Effector memory CD8-positive, alpha-beta T cell (primary cell): ENCODE data around the gene KSR1.
"Not testable (repeated sequence)": the region's sequence is repeated elsewhere in the genome, so short reads cannot be mapped to it uniquely, and the experiment has no call there.

Experiments
- ATAC-seq: fragments of 150-1000 bp; cut with Tn5 transposase; replicated peaks from 2 replicates; pipeline ENCODE4 v1.10.0; 2021; ENCODE audit warnings: mild to moderate bottlenecking, moderate library complexity
- DNase-seq, 3 experiments: peaks; one replicate each; pipeline ENCODE4 v3.0.0; 2021
- H3K27ac Mint-ChIP-seq, 2 donors: one replicate each; pipeline ENCODE4 v1.8.0; 2022; ENCODE audit warnings: mild to moderate bottlenecking in 2 of 2, mixed read lengths in 2 of 2, moderate library complexity in 2 of 2
- H3K27me3 Mint-ChIP-seq, 2 donors: one replicate each; pipeline ENCODE4 v1.8.0; 2022; ENCODE audit warnings: mixed read lengths in 2 of 2
- H3K36me3 Mint-ChIP-seq: one replicate; pipeline ENCODE4 v1.8.0; 2022; ENCODE audit warnings: mild to moderate bottlenecking, moderate library complexity, mixed read lengths; ENCODE audit not compliant: insufficient read depth
- H3K4me1 Mint-ChIP-seq, 2 donors: one replicate each; pipeline ENCODE4 v1.8.0; 2022; ENCODE audit warnings: low read depth in 2 of 2, mixed read lengths in 2 of 2
- H3K4me3 Mint-ChIP-seq, 2 donors: one replicate each; pipeline ENCODE4 v1.8.0; 2022; ENCODE audit warnings: mild to moderate bottlenecking in 2 of 2, mixed read lengths in 2 of 2, moderate library complexity in 2 of 2
- H3K9me3 Mint-ChIP-seq, 2 donors: one replicate each; pipeline ENCODE4 v1.8.0; 2022; ENCODE audit warnings: mixed read lengths in 2 of 2

KSR1 gene

DNA sequence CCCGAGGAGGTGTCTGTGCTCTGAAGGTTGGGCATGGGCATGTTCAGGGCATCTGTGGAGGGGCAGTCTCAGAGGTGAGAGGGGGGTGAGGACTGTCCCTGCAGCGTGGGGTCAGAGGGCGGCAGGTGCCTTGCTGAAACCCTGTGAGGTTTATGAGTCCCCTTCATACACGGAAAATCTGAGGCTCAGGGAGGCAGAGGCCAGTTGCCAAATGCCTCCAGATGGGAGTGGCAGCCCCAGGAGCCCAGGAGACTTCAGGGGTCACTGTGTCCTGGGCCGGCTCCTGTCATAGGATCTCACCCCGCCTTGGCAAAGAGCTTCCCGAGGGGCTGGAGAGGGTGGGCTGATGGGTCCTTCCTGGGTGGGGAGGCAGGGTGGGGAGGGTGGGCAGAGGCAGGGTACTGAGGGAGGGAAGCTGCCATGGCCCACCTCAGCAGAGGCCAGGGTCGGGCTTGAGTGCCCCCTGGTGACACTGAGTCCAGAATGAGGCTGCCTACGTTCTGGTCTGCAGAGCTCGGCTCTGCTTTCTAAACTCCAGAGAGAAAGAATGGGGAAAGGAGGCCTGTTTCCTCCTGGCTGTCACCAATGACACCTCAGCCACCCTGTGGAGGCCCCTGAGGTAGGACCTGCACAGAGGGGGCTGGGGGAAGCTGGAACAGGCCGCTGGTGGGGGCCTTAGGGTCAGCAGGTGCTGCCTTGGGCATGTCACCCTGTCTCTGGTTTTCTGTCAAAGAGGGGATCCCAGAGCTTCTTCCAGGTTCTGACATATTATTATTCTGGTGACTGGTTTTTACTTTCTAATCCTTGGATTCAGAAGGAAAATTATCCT lies 175.9 kb downstream of the KSR1 start:
- no peak for ATAC-seq
- no peaks in the 10 kb centered on the region for H3K9me3 Mint-ChIP-seq
- peaks cover 25 to 27% of the 10 kb centered on the region in 2 donors for H3K4me1 Mint-ChIP-seq
- peak overlapping the region; percentile 93 to 96 for H3K27ac Mint-ChIP-seq
- H3K4me3 Mint-ChIP-seq: peak overlapping the region; percentile 84 to 91
- H3K27me3 Mint-ChIP-seq: no peaks in the 10 kb centered on the region
- DNase-seq: no peak
- H3K36me3 Mint-ChIP-seq: peaks cover 6% of the 10 kb centered on the region

DNA sequence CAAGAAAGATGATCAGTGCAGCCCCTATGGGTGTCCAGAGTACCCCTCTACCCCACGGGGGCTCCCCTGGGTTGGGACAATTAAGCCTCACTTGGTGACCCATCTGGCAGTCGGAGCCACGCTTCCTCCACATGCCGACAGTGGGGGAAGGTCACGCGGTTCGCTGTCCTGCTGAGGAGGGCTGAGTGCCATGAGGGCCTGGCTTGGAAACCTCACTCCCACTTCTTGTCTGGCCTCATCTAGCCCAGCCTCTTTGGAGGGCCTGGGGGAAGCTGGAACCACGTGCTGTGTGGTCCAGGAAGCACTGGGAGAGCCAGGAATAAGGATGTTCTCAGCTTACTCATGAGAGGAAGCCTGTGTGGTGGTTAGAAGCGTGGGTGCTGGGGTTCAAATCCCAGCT lies 176.5 kb downstream of the KSR1 start:
- Mint-ChIP-seq H3K4me1 (peaks cover 25 to 27% of the 10 kb centered on the region in 2 donors), H3K27ac (peak overlapping the region; percentile 35 to 93)
- H3K9me3 Mint-ChIP-seq, H3K36me3 Mint-ChIP-seq, H3K4me3 Mint-ChIP-seq, ATAC-seq, H3K27me3 Mint-ChIP-seq, DNase-seq: not testable (repeated sequence)

DNA sequence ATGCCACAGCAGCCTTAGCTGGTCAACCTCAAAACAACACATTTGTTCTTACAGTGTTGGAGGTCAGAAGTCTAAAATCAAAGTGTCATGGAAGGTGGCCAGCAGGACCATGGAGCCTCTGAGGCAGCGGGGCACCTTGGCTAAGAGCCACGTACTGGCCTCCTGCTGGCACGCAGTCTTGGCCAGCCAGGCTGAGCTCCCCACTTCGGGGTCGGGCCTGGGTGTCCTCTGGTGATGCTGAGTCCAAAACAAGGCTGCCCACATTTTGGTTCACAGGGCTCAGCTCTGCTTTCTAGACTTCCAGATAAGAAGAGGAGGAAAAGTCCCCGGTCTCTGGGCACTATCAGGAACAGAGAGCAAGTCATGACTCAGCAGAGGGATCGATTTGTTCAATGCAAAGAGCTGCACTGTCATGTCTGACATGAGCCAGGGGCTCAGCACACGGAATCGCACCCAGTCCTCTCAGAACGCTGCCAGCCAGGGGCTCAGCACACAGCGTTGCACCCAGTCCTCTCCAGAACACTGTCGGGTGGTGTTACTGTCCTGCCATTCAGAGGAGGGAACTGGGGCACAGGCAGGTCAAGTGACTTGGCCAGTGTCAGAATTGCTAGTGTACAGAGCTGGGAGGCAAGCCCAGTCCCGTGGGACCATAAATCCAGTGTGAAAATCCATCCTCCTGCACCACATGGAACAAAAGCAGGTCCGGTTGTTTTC lies 177.2 kb downstream of the KSR1 start:
- ATAC-seq (no peak), DNase-seq (no peak)
- H3K4me1 Mint-ChIP-seq: peaks cover 25 to 27% of the 10 kb centered on the region in 2 donors
- H3K9me3 Mint-ChIP-seq: no peaks in the 10 kb centered on the region
- H3K36me3 Mint-ChIP-seq: peaks cover 2% of the 10 kb centered on the region
- H3K4me3 Mint-ChIP-seq: no peak overlapping the region
- no peaks in the 10 kb centered on the region for H3K27me3 Mint-ChIP-seq
- peak overlapping the region in 1 of 2 donors; percentile 35 for H3K27ac Mint-ChIP-seq

DNA sequence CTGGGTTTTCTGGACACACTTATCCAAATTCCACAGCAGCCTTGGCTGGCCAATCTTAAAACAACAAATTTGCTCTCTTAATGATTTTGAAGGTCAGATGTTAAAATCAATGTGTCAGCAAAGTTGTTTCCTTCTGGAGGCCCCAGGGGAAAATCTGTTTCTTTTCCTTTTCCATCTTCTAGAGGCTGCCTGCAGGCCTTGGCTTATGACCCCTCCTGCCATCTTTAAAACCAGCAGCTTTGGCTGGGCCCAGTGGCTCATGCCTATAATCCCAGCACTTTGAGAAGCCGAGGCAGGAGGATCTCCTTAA lies 177.7 kb downstream of the KSR1 start:
- Mint-ChIP-seq H3K4me3 (no peak overlapping the region), H3K36me3 (peaks cover 2% of the 10 kb centered on the region), H3K27ac (peak overlapping the region in 1 of 2 donors; percentile 51), H3K27me3 (no peaks in the 10 kb centered on the region), H3K9me3 (no peaks in the 10 kb centered on the region), H3K4me1 (peaks cover 24 to 27% of the 10 kb centered on the region in 2 donors)
- DNase-seq (no peak), ATAC-seq (no peak)

DNA sequence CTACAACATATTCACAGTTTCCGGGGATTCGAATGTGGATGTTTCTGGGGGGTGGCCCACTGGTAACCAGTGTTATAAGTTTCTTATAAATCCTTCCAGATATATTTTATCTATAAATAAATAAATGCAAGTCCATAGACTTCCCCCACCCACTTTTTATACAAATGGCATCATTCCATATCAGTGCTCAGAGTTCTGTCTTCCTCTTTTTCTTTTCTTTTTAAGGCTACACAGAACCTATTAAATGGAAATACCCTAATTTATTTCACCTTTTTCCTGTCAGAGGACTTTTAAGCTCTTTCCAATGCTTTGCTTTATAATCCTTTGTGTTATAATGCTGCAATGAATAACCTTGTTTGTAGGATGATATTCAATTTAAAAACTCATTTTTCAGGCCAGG lies 178.5 kb downstream of the KSR1 start:
- Mint-ChIP-seq H3K9me3 (no peaks in the 10 kb centered on the region), H3K36me3 (peaks cover 6% of the 10 kb centered on the region), H3K27ac (peak overlapping the region in 1 of 2 donors; percentile 51), H3K4me1 (peaks cover 21 to 27% of the 10 kb centered on the region in 2 donors), H3K4me3 (no peak overlapping the region), H3K27me3 (no peaks in the 10 kb centered on the region)
- ATAC-seq (no peak), DNase-seq (no peak)

DNA sequence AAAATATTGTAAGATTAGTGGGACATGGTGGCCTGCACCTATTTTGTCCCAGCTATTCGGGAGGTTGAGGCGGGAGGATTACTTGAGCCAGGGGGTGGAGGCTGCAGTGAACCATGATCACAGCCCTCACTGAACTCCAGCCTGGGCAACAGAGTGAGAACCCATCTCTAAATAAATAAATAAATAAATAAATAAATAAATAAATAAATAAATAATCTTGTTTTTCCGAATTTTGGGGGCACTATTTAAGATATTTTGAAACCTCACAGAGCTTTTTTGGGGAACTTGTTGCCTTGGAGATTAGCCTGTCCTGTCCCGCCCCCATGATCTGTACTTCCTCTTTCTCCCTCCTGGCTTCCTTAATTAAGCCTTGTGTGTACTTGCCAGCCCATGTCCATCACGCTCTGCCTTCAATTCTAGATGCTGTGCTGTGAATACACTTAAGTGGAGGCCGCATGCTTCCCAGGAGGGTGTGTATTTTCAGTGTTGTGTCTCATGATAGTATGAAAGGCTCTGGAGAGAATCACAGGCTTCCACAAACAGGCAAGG lies 179.1 kb downstream of the KSR1 start:
- Mint-ChIP-seq H3K27ac (peak overlapping the region in 1 of 2 donors; percentile 51), H3K36me3 (peaks cover 6% of the 10 kb centered on the region), H3K4me1 (peaks cover 20 to 24% of the 10 kb centered on the region in 2 donors), H3K27me3 (no peaks in the 10 kb centered on the region), H3K4me3 (no peak overlapping the region), H3K9me3 (no peaks in the 10 kb centered on the region)
- DNase-seq (no peak), ATAC-seq (no peak)

DNA sequence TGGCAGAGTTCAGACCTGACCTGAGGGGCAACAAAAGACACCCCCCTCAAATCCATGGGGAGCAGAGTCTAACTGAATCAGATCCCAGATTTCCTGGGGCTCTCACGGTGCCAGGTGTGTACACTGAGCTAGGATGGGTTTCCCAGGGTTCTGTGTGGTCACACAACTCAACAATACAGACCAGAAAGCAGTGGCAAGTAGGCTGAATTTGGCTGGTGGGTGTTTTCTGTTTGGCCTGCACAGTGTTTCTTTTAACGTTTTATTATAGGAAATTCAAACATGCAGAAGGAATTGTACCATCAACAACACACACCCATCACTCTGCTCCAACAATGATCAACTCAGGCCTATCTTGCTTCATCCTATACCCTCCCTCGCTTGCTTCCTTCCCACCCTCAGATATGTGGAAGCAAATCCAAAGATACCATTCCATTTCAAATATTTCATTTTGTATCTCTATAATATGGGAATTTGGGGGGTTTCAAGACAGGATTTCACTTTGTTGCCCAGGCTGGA lies 179.8 kb downstream of the KSR1 start:
- Mint-ChIP-seq H3K4me1 (peaks cover 15 to 17% of the 10 kb centered on the region in 2 donors), H3K27ac (peak overlapping the region; percentile 23 to 49)
- DNase-seq: not testable (repeated sequence)

DNA sequence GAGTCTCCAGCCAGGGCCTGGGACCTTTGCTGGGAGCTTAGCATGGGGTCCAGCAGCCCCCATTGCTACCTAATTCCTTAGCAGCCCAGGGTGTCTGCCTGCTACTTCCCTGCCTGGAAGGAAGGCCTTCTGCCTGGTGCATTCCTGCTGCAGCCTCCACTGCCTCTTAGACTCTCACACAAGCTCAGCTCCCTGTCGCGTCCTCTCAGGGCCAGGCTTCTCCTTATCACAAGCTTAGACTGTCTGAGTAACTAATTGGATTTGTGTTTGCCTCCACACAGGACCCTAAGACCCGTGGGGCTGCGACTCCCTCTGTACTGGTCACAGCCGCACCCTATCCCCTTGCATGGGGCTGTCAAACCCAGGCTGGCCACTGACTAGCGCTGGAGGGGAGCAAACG lies 181.6 kb downstream of the KSR1 start:
- not testable (repeated sequence) for H3K36me3 Mint-ChIP-seq, H3K4me3 Mint-ChIP-seq, ATAC-seq, H3K4me1 Mint-ChIP-seq, DNase-seq, H3K27me3 Mint-ChIP-seq, H3K9me3 Mint-ChIP-seq
- H3K27ac Mint-ChIP-seq: peak overlapping the region in 1 of 2 donors; percentile 41

More for the DNA sequence above, 179.8 kb downstream of the KSR1 start:
- H3K36me3 Mint-ChIP-seq, H3K27me3 Mint-ChIP-seq, H3K9me3 Mint-ChIP-seq, H3K4me3 Mint-ChIP-seq, ATAC-seq: not testable (repeated sequence)

- H3K27me3 Mint-ChIP-seq, H3K4me3 Mint-ChIP-seq, DNase-seq, H3K27ac Mint-ChIP-seq, H3K36me3 Mint-ChIP-seq, H3K9me3 Mint-ChIP-seq, ATAC-seq, H3K4me1 Mint-ChIP-seq: not testable (repeated sequence)
These were observed 182.2 kb downstream of the KSR1 start for GRCh38 chr17:27638415-27638914.

DNA sequence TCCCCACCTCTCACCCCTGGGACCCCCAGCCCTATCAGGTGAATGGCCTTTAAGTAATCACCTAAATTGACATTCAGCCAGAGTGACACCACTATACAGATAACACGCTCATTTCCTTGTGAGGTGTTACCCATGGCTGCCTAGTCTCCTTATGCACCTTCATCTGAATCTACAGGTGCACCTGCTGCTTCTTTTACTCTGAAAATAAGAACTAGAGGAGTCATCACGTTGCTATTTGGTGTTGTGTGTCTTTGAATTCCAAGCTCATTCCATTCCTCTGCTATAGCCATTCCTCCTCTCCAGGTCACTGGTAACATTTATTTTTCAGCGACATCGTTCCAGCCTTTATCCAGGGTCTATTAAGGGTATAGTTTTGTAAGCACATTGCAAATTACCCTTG lies 184.5 kb downstream of the KSR1 start:
- no peak for ATAC-seq
- H3K9me3 Mint-ChIP-seq: no peaks in the 10 kb centered on the region
- no peak overlapping the region for H3K27ac Mint-ChIP-seq
- H3K27me3 Mint-ChIP-seq: no peaks in the 10 kb centered on the region
- H3K4me3 Mint-ChIP-seq: no peak overlapping the region
- DNase-seq: no peak
- no peaks in the 10 kb centered on the region for H3K4me1 Mint-ChIP-seq
- peaks cover 6% of the 10 kb centered on the region for H3K36me3 Mint-ChIP-seq

DNA sequence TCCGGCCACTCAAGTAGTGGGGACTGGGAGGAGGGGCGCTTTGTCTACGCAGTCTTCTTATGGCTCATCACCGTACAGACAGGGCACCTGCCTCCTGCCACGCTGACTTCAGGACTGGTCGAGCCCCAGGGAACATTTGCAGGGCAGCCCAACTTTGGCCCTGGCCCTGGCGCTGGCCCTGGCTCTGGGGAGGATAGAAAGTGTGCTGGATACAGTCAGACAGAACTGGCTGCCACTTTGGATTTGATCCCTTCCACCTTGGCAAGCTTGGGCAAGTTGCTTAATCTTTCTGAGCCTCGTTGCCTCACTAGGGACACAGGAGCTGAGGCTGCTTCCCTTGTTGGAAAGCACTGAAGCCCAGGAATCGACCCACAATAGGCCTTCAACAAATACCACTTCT lies 188.3 kb downstream of the KSR1 start:
- H3K27ac Mint-ChIP-seq: no peak overlapping the region
- DNase-seq (no peak), ATAC-seq (no peak)
- no peaks in the 10 kb centered on the region for H3K4me1 Mint-ChIP-seq
- peaks cover 4% of the 10 kb centered on the region for H3K36me3 Mint-ChIP-seq
- H3K4me3 Mint-ChIP-seq: no peak overlapping the region
- no peaks in the 10 kb centered on the region for H3K9me3 Mint-ChIP-seq
- no peaks in the 10 kb centered on the region for H3K27me3 Mint-ChIP-seq

GRCh38 chr17:27645621-27646020 lies 189.4 kb downstream of the KSR1 start:
- H3K27me3 Mint-ChIP-seq, ATAC-seq, H3K36me3 Mint-ChIP-seq, H3K4me1 Mint-ChIP-seq, H3K9me3 Mint-ChIP-seq, DNase-seq, H3K4me3 Mint-ChIP-seq: not testable (repeated sequence)
- H3K27ac Mint-ChIP-seq: peak overlapping the region in 1 of 2 donors; percentile 35

GRCh38 chr17:27646232-27646631 lies 190.0 kb downstream of the KSR1 start:
- Mint-ChIP-seq H3K27ac (peak overlapping the region in 1 of 2 donors; percentile 35), H3K36me3 (peaks cover 3% of the 10 kb centered on the region), H3K4me1 (no peaks in the 10 kb centered on the region), H3K27me3 (no peaks in the 10 kb centered on the region), H3K9me3 (no peaks in the 10 kb centered on the region), H3K4me3 (no peak overlapping the region)
- ATAC-seq: no peak
- DNase-seq: no peak
